Mononuclear cell (primary cell): ENCODE results near the gene NSRP1. TPM values are rescaled to one million over a fixed set of nuclear protein-coding genes. Genes with fewer than 3 reads are reported as not detected.
A peak's percentile ranks its signal among the peaks of the same experiment; 100 is the strongest.
"Not testable (repeated sequence)": the region's sequence is repeated elsewhere in the genome, so short reads cannot be mapped to it uniquely, and the experiment has no call there.

Experiments
- H3K27me3 ChIP-seq: 2 replicates; pipeline ENCODE4 v1.6.0; 2011; ENCODE audit warnings: low read length, control low read depth; ENCODE audit not compliant: insufficient read depth
- H3K4me1 ChIP-seq: 2 replicates; pipeline ENCODE4 v1.5.1; 2011; ENCODE audit warnings: mild to moderate bottlenecking, low read length, control low read depth; ENCODE audit not compliant: insufficient read depth
- H3K4me3 ChIP-seq: 2 replicates; pipeline ENCODE4 v1.5.1; 2011; ENCODE audit warnings: mild to moderate bottlenecking, low read length, moderate library complexity
- H3K9me3 ChIP-seq: 2 replicates; pipeline ENCODE4 v1.5.1; 2011; ENCODE audit warnings: low read depth, mild to moderate bottlenecking, control low read depth, low read length
- total RNA-seq: library from RNA; depleted of rRNA; stranded (reverse); fragments of >200 nt; gene quantifications from one replicate; pipeline ENCODE4 v1.2.3, GENCODE V29; 2012

Gene NSRP1
- total RNA-seq, 1 donor, result 13.1 TPM

GRCh38 chr17:30103921-30104320 is 12.7 kb upstream of the NSRP1 start:
- H3K4me1 ChIP-seq, result peaks cover 10% of the 10 kb centered on the region
- peaks cover 5% of the 10 kb centered on the region for H3K27me3 ChIP-seq
- no peak overlapping the region for H3K4me3 ChIP-seq
- H3K9me3 ChIP-seq, result no peaks in the 10 kb centered on the region

- Histone ChIP-seq H3K4me1 (peaks cover 10% of the 10 kb centered on the region), H3K4me3 (peak overlapping the region; percentile 18), H3K9me3 (no peaks in the 10 kb centered on the region), H3K27me3 (peaks cover 5% of the 10 kb centered on the region)
These were observed 11.9 kb upstream of the NSRP1 start for GRCh38 chr17:30104575-30105339.

- Histone ChIP-seq H3K4me1 (peaks cover 10% of the 10 kb centered on the region), H3K27me3 (peaks cover 4% of the 10 kb centered on the region), H3K9me3 (no peaks in the 10 kb centered on the region), H3K4me3 (no peak overlapping the region)
These were observed 3.8 kb upstream of the NSRP1 start for GRCh38 chr17:30112794-30113193.

- H3K9me3 ChIP-seq, result no peaks in the 10 kb centered on the region
- H3K27me3 ChIP-seq, result no peaks in the 10 kb centered on the region
- no peak overlapping the region for H3K4me3 ChIP-seq
- H3K4me1 ChIP-seq, result peaks cover 14% of the 10 kb centered on the region
These were observed 3.4 kb upstream of the NSRP1 start for GRCh38 chr17:30113213-30113612.

- peak overlapping the region; percentile 100 for H3K4me3 ChIP-seq
- H3K27me3 ChIP-seq, result no peaks in the 10 kb centered on the region
- H3K9me3 ChIP-seq, result no peaks in the 10 kb centered on the region
These were observed 313 bp upstream of the NSRP1 start for GRCh38 chr17:30116345-30116660.

GRCh38 chr17:30117675-30118081 is 1.1 kb downstream of the NSRP1 start:
- peak overlapping the region; percentile 100 for H3K4me3 ChIP-seq
- H3K9me3 ChIP-seq, result no peaks in the 10 kb centered on the region
- H3K4me1 ChIP-seq, result peaks cover 36% of the 10 kb centered on the region
- no peaks in the 10 kb centered on the region for H3K27me3 ChIP-seq

More at GRCh38 chr17:30116345-30116660, 313 bp upstream of the NSRP1 start:
- H3K4me1 ChIP-seq, result peaks cover 28% of the 10 kb centered on the region

- H3K4me3 ChIP-seq, H3K27me3 ChIP-seq, H3K9me3 ChIP-seq: not testable (repeated sequence)
- H3K4me1 ChIP-seq, result peaks cover 39% of the 10 kb centered on the region
These were observed 2.0 kb downstream of the NSRP1 start for GRCh38 chr17:30118635-30119034.

GRCh38 chr17:30124273-30124796 is 7.7 kb downstream of the NSRP1 start:
- no peak overlapping the region for H3K4me3 ChIP-seq
- peaks cover 23% of the 10 kb centered on the region for H3K4me1 ChIP-seq
- no peaks in the 10 kb centered on the region for H3K27me3 ChIP-seq
- H3K9me3 ChIP-seq, result no peaks in the 10 kb centered on the region

GRCh38 chr17:30130121-30130520 is 13.5 kb downstream of the NSRP1 start:
- Histone ChIP-seq H3K27me3 (no peaks in the 10 kb centered on the region), H3K9me3 (no peaks in the 10 kb centered on the region), H3K4me1 (peaks cover 4% of the 10 kb centered on the region), H3K4me3 (no peak overlapping the region)

- H3K27me3 ChIP-seq, result no peaks in the 10 kb centered on the region
- no peaks in the 10 kb centered on the region for H3K4me1 ChIP-seq
- H3K9me3 ChIP-seq, result no peaks in the 10 kb centered on the region
- H3K4me3 ChIP-seq, result no peak overlapping the region
These were observed 16.0 kb downstream of the NSRP1 start for GRCh38 chr17:30132615-30133014.

- Histone ChIP-seq H3K27me3 (no peaks in the 10 kb centered on the region), H3K9me3 (no peaks in the 10 kb centered on the region), H3K4me3 (no peak overlapping the region), H3K4me1 (no peaks in the 10 kb centered on the region)
These were observed 16.6 kb downstream of the NSRP1 start for GRCh38 chr17:30133197-30133596.

- H3K4me3 ChIP-seq, result no peak overlapping the region
- H3K4me1 ChIP-seq, result no peaks in the 10 kb centered on the region
- H3K9me3 ChIP-seq, result no peaks in the 10 kb centered on the region
- H3K27me3 ChIP-seq, result no peaks in the 10 kb centered on the region
These were observed 17.9 kb downstream of the NSRP1 start for GRCh38 chr17:30134551-30134950.

- Histone ChIP-seq H3K9me3 (no peaks in the 10 kb centered on the region), H3K4me3 (no peak overlapping the region), H3K4me1 (no peaks in the 10 kb centered on the region), H3K27me3 (no peaks in the 10 kb centered on the region)
These were observed 20.5 kb downstream of the NSRP1 start for GRCh38 chr17:30137158-30137557.

- not testable (repeated sequence) for H3K9me3 ChIP-seq, H3K27me3 ChIP-seq, H3K4me1 ChIP-seq, H3K4me3 ChIP-seq
These were observed 31.2 kb downstream of the NSRP1 start for GRCh38 chr17:30147860-30148259.

GRCh38 chr17:30148376-30148775 is 31.8 kb downstream of the NSRP1 start:
- Histone ChIP-seq H3K4me1 (no peaks in the 10 kb centered on the region), H3K9me3 (no peaks in the 10 kb centered on the region), H3K27me3 (no peaks in the 10 kb centered on the region), H3K4me3 (no peak overlapping the region)

GRCh38 chr17:30151471-30151870 is 34.9 kb downstream of the NSRP1 start:
- no peak overlapping the region for H3K4me3 ChIP-seq
- no peaks in the 10 kb centered on the region for H3K27me3 ChIP-seq
- no peaks in the 10 kb centered on the region for H3K9me3 ChIP-seq
- H3K4me1 ChIP-seq, result no peaks in the 10 kb centered on the region
